Heart right ventricle (tissue), 16 donors: ENCODE data around the gene TCERG1L. TPM values are rescaled to one million over a fixed set of nuclear protein-coding genes. Genes with fewer than 3 reads are reported as not detected.

Experiments used
- ATAC-seq, 8 donors: fragments of 200-7000 bp; cut with Tn5 transposase; one replicate each; pipeline ENCODE4 v1.9.1; 2020; ENCODE audit warnings: mild to moderate bottlenecking in 8 of 8, moderate library complexity in 8 of 8, moderate number of reproducible peaks in 1 of 8
- DNase-seq, 2 donors: peaks; one replicate each; pipeline ENCODE4 v3.0.0-alpha.2; 2020
- H3K27ac ChIP-seq, 10 donors: fragments of 200-600 bp; sonication (generic) in 2 of 10; one replicate each; pipeline versions ENCODE4 v1.5.0 to v1.8.0; 2020 to 2022; ENCODE audit warnings: mild to moderate bottlenecking in 3 of 10
- H3K27me3 ChIP-seq, 7 donors: fragments of 200-600 bp; one replicate each; pipeline ENCODE4 v1.8.0; 2021 to 2022; ENCODE audit warnings: mild to moderate bottlenecking in 2 of 7
- H3K36me3 ChIP-seq, 9 donors: fragments of 200-600 bp; sonication (generic) in 1 of 9; one replicate each; pipeline versions ENCODE4 v1.5.0 to v1.8.0; 2020 to 2022; ENCODE audit warnings: mild to moderate bottlenecking in 2 of 9
- H3K4me1 ChIP-seq, 9 donors: fragments of 200-600 bp; sonication (generic) in 1 of 9; one replicate each; pipeline versions ENCODE4 v1.5.0 to v1.8.0; 2020 to 2022; ENCODE audit warnings: mild to moderate bottlenecking in 4 of 9
- H3K4me3 ChIP-seq, 10 donors: fragments of 200-600 bp; sonication (generic) in 2 of 10; one replicate each; pipeline versions ENCODE4 v1.5.0 to v1.8.0; 2020 to 2022; ENCODE audit warnings: mild to moderate bottlenecking in 7 of 10, moderate library complexity in 2 of 10
- H3K9me3 ChIP-seq, 11 donors: fragments of 200-600 bp in 10 of 11; sonication (generic) in 2 of 11; one replicate each; pipeline versions ENCODE4 v1.5.0 to v1.8.0; 2013 to 2022; ENCODE audit warnings: mild to moderate bottlenecking in 2 of 11, control low read depth in 1 of 11, moderate library complexity in 1 of 11
- CTCF ChIP-seq, 9 donors: fragments of 200-600 bp; sonication (generic) in 2 of 9; IDR thresholded peaks; one replicate each; pipeline versions ENCODE4 v1.5.0 to v1.8.0; 2021 to 2022; ENCODE audit warnings: antibody characterized with exemption in 9 of 9, mild to moderate bottlenecking in 5 of 9, moderate library complexity in 1 of 9
- WGBS, 2 donors: extraction: QIAGEN DNeasy Blood & Tissue Kit; methylation state at CpG; one replicate each; pipeline ENCODE4 v1.1.7; 2013; ENCODE audit warnings: inconsistent platforms in 1 of 2; 5-methylcytosine and 5-hydroxymethylcytosine counted together
- intact Hi-C, 10 donors: fragments of 100-400 bp; cut with DNase I; formaldehyde crosslinking; loops; one replicate each; pipeline versions ENCODE4 v1.11.1 to v1.14.2; 2022
- polyA plus RNA-seq, 2 donors: library from polyadenylated mRNA; stranded (reverse); fragments of 200-250 nt; gene quantifications; one replicate each; pipeline ENCODE4 v1.2.3, GENCODE V29; 2013
- total RNA-seq, 10 donors: library from RNA; stranded (reverse); fragmentation: NEBNext Ultra II Directional in 3 of 10; extraction: Animal tissue kit (Norgen Biotek cat#: 25700) in 3 of 10; gene quantifications; one replicate each; pipeline versions ENCODE4 v1.2.1 to v1.2.4, GENCODE V29; 2021 to 2023
- donor health status: Arrhythmogenic right ventricular cardiomyopathy.
- donor health status: ischemic (EF 13 %, LVEDD 7.1; RV severe dilation, severe dysfunction).
- donor health status: healthy with polysubstance abuse.
- donor health status: DM: no; HTN: yes; CAD: no.
- donor health status: DM: no; HTN: no; CAD: no.
- donor health status: ischemic (EF 25% LVEDD 6.9; RV normal size, moderate dysfunction).
- donor health status: ischemic (EF 25% LVEDD 5.7; RV mildly dilated, moderate dysfunction).
- donor health status: healthy.
- donor health status: DM: yes; HTN: yes; CAD: no.
- donor health status: Ischemic cardiomyopathy.
- donor health status: ischemic (EF 35%, LVEDD 5.7; RV mildly dilated, moderate dysfunction).
- donor health status: nonischemic (EF 11% LVEDD 7.7; RV severe dilation, severe dysfunction).
- donor health status: DM: yes; HTN: yes; CAD: no.
- donor health status: PGD.
- donor health status: ischemic (EF 29% LVEDD 5.4; RV normal size, mild dysfunction).
- donor health status: nonischemic (EF 23%, LVEDD 6.1; RV moderate dilation, normal function).

Gene TCERG1L
- total and polyA plus RNA-seq, 12 donors, result 0.09 TPM; not detected in 10

GRCh38 chr10:131282961-131283360 is 28.6 kb downstream of the TCERG1L start:
- intact Hi-C loops, result no loop called here
- H3K27ac ChIP-seq, result no peak overlapping the region
- no peak overlapping the region for H3K4me3 ChIP-seq
- peaks cover 0 to 8% (median 3%) of the 10 kb centered on the region in 7 donors for H3K27me3 ChIP-seq
- peaks cover 0 to 14% (median 0%) of the 10 kb centered on the region in 11 donors for H3K9me3 ChIP-seq
- WGBS, 2 donors, result 61 to 74% methylated on average over 9 of the region's 9 CpGs
- no peak for DNase-seq
- no peak for ATAC-seq
- H3K36me3 ChIP-seq, result no peaks in the 10 kb centered on the region
- no peaks in the 10 kb centered on the region for H3K4me1 ChIP-seq
- no peak for TF ChIP-seq CTCF (IDR thresholded peaks at IDR 0.05)

- ATAC-seq (no peak), DNase-seq (no peak)
- Histone ChIP-seq H3K27ac (no peak overlapping the region), H3K36me3 (no peaks in the 10 kb centered on the region), H3K9me3 (peaks cover 0 to 13% (median 0%) of the 10 kb centered on the region in 11 donors), H3K4me1 (no peaks in the 10 kb centered on the region), H3K4me3 (no peak overlapping the region), H3K27me3 (peaks cover 0 to 19% (median 9%) of the 10 kb centered on the region in 7 donors)
- 10 to 24% methylated on average over 1 of the region's 1 CpG for WGBS, 2 donors
- TF ChIP-seq CTCF (IDR thresholded peaks at IDR 0.05), result no peak
- intact Hi-C loops, result no loop called here
Observed at GRCh38 chr10:131280101-131280500, 31.4 kb downstream of the TCERG1L start.

- no peaks in the 10 kb centered on the region for H3K4me1 ChIP-seq
- DNase-seq (no peak), ATAC-seq (no peak)
- H3K4me3 ChIP-seq, result no peak overlapping the region
- TF ChIP-seq CTCF (IDR thresholded peaks at IDR 0.05), result no peak
- WGBS, 2 donors, result 77 to 81% methylated on average over 9 of the region's 9 CpGs
- H3K9me3 ChIP-seq, result peaks cover 0 to 7% (median 0%) of the 10 kb centered on the region in 11 donors
- no peak overlapping the region for H3K27ac ChIP-seq
- H3K36me3 ChIP-seq, result no peaks in the 10 kb centered on the region
- intact Hi-C loops, result no loop called here
- peaks cover 0 to 24% (median 14%) of the 10 kb centered on the region in 7 donors for H3K27me3 ChIP-seq
Observed at GRCh38 chr10:131279516-131279915, 32.0 kb downstream of the TCERG1L start.

GRCh38 chr10:131277969-131278368 is 33.6 kb downstream of the TCERG1L start:
- no peak for TF ChIP-seq CTCF (IDR thresholded peaks at IDR 0.05)
- Histone ChIP-seq H3K9me3 (peaks cover 0 to 2% (median 0%) of the 10 kb centered on the region in 11 donors), H3K4me3 (no peak overlapping the region), H3K27ac (no peak overlapping the region), H3K4me1 (no peaks in the 10 kb centered on the region), H3K36me3 (no peaks in the 10 kb centered on the region), H3K27me3 (peaks cover 0 to 29% (median 16%) of the 10 kb centered on the region in 7 donors)
- 85 to 86% methylated on average over 12 of the region's 12 CpGs for WGBS, 2 donors
- ATAC-seq (no peak), DNase-seq (no peak)
- intact Hi-C loops, result no loop called here
